HS-5 (cell line): ENCODE measurements around the gene ACTN2.

Source experiments
- DNase-seq: peaks from one replicate; pipeline ENCODE4 v3.0.0-alpha.2; 2012; ENCODE audit warnings: low read depth

The ACTN2 gene

GRCh38 chr1:236774926-236775325, 88.6 kb downstream of the ACTN2 start:
- no peak for DNase-seq

- no peak for DNase-seq
Observed at GRCh38 chr1:236779312-236779711, 93.0 kb downstream of the ACTN2 start.

GRCh38 chr1:236785477-236785876, 99.2 kb downstream of the ACTN2 start:
- DNase-seq = no peak

- no peak for DNase-seq
Observed at GRCh38 chr1:236786453-236786852, 100.2 kb downstream of the ACTN2 start.

- no peak for DNase-seq
Observed at GRCh38 chr1:236794585-236795034, 108.3 kb downstream of the ACTN2 start.

- DNase-seq = peak; percentile 95
Observed at GRCh38 chr1:236795035-236795756, 108.9 kb downstream of the ACTN2 start, which contains the start of gene MTR. Gene MTR, plus strand, starts transcription at chr1:236795292. Its CDS starts 412 bp downstream, at chr1:236795704.

GRCh38 chr1:236795757-236796667, 109.7 kb downstream of the ACTN2 start:
- DNase-seq = peak; percentile 23

GRCh38 chr1:236799001-236799400, 112.7 kb downstream of the ACTN2 start:
- DNase-seq = no peak

- DNase-seq = peak; percentile 4
Observed at GRCh38 chr1:236800002-236800620, 113.8 kb downstream of the ACTN2 start.

GRCh38 chr1:236800623-236801022, 114.3 kb downstream of the ACTN2 start:
- DNase-seq = no peak

- no peak for DNase-seq
Observed at GRCh38 chr1:236802264-236802663, 116.0 kb downstream of the ACTN2 start.

- no peak for DNase-seq
Observed at GRCh38 chr1:236806634-236807033, 120.3 kb downstream of the ACTN2 start.

GRCh38 chr1:236808005-236808404, 121.7 kb downstream of the ACTN2 start:
- no peak for DNase-seq

GRCh38 chr1:236808564-236809130, 122.3 kb downstream of the ACTN2 start:
- no peak for DNase-seq

- DNase-seq = no peak
Observed at GRCh38 chr1:236809148-236809547, 122.8 kb downstream of the ACTN2 start.

- DNase-seq = no peak
Observed at GRCh38 chr1:236810018-236810417, 123.7 kb downstream of the ACTN2 start.

- no peak for DNase-seq
Observed at GRCh38 chr1:236812334-236813030, 126.2 kb downstream of the ACTN2 start.
